Suppressor macrophage treated with lipopolysaccharide for 1 hour (primary cell): ENCODE results near the gene MKS1.

Experiments
- DNase-seq, 3 donors: peaks; one replicate each; pipeline ENCODE4 v3.0.0-alpha.2; 2020 to 2022

Gene MKS1

DNA sequence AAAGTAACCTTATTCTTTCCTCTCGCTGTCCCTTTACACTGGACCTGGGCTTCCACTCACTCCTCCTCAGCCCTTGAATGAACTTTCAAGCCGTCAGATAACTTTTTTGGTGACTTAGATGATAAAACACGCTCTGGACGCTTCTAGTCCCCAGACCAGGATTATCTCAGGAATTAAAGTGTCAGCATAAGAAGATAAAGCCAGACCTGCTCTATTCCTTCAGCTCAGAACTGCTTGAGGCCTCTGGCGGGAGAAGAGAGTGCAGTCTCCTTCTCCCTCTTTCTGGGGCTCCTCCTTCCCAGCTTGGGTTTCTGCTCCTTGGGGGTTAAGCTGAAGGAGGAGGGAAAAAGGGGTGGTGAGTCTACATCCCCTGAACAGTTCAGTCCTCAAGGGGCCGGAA is 25.9 kb upstream of the MKS1 start:
- no peak for DNase-seq

DNA sequence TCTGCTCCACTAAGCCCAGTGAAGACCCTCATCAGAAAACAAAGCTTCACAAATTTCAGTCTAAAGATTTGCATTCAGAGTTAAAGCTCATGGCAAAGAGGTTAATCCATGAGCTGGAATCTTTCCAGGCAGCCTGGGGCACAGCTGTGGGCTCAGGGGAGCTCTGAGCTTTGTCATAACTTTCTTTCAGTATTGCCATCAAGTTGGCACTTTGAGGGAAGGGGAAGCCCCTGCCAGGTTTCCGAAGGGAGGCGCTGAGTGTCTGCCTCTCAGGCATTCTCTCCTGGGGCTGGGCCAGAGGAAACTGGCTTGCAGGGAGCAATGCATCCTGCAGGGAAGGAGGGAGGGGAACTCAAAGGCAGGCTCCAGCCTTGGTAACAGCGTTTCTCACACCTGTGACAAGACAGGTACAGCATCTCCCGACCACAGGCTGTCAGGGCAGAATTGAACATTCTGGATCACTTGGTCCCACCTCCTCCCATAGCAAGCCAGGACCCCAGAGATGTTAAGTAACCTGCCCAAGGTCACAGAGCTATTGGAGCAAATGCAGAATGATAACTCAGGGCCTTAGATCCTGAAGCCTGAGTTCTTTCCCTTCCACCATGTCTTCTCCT is 23.2 kb upstream of the MKS1 start:
- no peak for DNase-seq

DNA sequence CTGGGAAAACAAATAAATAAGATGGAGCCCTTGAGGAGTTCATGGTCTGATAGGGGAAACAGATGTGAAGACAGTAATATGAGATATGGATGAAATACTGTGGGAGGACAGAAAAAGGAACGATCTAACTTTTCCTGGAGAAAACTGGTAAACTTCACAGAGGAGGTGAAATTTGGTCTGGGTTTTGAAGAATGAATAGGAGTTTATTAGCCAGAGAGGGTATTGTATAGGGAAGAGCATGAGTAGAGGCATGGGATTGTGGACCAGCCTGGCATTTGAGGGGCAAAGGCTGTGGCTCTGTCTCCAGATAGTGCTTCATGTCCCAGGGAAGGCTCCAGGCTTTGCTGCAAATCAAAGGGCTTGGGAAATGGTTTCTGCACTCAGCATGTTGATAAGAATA is 20.9 kb upstream of the MKS1 start:
- no peak for DNase-seq

DNA sequence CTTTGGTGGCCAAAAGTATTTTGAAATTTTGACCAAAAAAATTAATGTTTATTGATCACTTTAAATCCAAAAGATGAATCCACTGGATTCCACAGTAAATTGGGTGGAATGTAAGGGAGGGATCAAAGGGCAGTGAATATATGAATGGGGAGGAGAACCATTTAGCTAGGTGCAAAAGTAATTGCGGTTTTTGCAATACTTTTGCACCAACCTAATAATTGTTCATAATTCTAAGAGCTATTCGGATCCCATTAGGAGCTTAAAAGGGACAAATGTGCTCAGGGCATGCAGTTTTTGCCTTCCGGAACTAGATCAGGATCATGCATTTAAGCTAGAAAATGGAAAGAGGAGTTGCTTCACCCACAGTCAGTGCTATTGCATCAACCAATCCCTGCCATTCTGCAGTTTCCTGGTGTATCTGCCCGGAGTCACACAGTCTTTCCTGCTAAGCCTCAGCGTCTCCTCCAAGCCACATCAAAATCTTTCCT is 19.1 kb upstream of the MKS1 start, which contains the start of gene LPO:
Gene LPO, plus strand, starts transcription at position 438 of the 488 bp plus-strand sequence. CDS start 4,396 bp downstream, outside the sequence.
- DNase-seq: no peak

DNA sequence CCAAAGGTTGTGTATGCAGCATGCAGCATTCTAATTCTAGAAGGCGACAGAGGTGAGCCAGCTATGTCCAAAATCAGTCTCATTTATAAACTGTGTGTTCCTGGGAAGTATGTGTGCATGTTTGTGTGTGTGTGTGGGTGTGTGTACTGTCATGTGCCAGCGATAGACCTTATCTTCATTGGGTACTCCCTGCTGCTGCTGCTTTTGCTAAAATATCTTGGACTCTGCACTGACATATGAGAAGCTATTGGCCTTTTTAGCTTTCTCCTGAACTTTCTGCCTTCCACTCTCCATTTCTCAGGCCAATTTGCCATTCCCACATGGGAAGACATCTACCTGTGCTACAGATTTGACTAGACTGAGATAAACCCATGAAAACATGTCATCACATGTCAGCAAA is 17.3 kb upstream of the MKS1 start:
- DNase-seq: no peak

DNA sequence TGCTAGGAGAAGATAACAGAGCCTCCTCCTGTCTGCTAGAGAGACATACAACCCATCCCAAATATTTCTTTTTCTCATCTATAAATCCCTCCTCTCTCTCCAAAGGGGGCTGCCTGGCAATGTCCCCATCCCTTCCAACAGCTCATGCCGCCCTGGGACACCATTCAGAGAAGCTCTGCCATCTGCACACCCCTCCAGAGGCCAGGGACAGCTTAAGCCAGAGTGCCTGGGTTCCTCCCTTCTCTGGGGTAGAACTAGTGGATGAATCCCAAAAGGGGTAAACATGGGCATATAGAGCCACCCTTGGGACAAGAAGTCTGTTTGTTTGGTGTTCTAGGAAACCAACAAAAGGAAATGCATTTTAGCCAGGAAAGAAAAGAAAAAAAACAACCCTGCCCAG is 16.8 kb upstream of the MKS1 start:
- no peak for DNase-seq

DNA sequence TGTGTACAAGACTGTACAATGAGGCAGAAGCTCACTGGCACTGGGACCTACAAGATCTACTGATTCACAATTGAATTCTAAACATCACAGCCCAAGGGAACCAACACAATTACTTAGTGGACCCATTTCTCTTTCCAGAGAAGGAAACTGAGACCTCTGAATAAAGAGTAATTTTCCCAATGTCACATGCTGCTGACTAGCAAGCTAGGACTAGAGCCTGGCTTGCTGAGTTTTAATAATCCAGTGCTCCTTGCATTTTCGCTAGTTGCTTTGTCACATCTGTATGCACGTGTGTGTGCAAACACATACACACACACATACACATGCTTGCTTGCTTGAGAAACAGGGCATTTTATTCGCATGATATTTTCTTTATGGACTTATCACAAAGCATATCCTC is 15.5 kb upstream of the MKS1 start:
- DNase-seq: peak; percentile 35 to 68 (median 52)

DNA sequence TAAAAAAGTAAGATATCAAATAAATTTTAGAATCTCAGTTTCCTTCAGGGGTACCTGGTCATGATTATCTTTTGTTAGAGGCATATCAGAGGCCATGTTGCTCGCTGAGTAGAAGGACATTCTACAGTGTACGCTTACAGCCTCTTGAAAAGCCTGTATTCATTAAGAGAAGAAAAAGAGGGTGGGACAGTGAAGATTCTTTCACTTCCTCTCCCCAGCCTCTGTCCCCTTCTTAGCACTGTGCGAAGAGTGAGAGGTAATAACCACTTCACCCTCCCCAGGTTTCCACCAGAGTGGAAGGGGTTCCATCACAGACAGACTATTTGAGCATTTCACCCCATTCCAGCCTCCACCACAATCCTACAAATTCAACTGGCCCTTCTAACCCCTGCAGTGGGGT is 14.5 kb upstream of the MKS1 start:
- peak; percentile 50 to 61 (median 57) for DNase-seq

DNA sequence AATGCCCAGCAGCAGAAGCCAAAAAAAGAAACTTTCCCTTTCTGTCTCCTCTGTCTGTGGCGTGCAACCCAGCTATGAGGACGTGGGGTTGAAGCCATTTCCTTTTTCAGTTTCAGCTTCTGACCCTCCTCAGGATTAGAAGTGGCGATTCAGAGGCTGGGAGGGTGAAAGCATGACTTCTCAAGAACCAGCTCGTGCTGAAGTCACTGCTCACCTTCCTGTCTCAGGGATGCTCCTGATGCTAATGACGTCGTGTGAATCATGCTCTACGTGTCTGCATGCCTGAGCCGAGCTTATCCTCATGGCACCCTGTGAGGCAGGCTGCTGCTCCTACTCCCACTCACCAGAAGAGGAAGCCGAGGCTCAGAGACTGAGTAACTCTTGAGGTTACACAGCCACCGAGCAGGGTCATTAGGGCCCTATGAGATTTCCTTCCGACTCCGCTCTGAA is 13.7 kb upstream of the MKS1 start:
- DNase-seq: peak; percentile 95 to 99 (median 98)

DNA sequence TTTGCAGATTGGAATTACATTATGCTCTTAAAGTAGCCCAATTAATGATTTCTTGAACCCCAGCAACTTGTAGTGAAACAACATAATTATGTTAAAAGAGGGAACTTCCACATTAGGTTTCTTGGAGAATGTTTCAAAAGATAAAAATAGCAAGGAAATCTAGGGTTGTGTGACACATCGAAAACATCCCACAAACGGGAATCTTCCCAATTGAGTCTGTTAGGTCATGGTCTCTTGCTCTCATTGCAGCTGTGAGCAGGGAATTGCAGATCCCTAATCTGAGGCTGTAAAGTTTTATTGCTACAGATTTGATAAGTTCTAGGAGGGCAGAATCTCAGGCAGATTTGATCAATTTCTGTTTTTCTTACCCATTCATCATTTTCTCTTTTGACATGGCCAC is 12.6 kb upstream of the MKS1 start:
- peak; percentile 77 to 92 (median 92) for DNase-seq

DNA sequence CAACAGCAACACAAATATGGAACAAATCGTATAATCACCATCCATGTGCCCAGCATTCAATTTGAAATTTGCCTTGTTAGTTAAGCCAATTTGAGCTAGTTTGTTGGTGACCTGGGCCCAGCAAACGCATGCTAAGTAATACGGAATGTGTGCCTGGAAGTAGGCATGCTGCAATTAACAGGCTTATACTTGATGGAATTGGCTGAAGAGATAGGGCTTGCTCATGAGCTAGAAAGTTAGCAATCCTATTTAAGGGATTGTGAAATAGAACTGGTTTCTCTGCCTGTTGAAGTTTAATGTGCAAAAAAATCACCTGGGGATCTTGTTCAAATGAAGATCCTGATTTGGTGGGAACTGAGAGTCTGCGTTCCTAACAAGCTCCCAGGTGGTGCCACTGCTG is 10.8 kb upstream of the MKS1 start:
- DNase-seq: no peak

DNA sequence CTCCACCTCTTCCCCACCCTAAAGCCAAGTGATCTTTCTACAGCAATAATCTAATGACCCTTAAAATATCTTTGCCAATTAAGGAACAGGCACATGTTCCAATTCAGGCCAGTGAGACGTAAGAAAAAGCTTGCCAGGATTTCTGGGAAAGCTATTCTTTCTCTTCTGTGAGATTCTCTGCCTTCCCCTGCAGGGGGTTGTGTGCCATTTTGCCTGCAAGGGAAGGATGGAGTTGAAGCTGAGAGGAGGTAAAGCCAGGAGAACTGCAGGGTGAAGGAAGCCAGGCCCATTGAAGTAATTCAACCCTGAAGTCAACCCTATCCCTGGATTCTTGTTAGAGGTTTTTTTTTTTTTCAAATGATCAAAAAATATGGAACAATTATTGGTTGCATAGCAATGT is 10.3 kb upstream of the MKS1 start:
- DNase-seq: no peak

DNA sequence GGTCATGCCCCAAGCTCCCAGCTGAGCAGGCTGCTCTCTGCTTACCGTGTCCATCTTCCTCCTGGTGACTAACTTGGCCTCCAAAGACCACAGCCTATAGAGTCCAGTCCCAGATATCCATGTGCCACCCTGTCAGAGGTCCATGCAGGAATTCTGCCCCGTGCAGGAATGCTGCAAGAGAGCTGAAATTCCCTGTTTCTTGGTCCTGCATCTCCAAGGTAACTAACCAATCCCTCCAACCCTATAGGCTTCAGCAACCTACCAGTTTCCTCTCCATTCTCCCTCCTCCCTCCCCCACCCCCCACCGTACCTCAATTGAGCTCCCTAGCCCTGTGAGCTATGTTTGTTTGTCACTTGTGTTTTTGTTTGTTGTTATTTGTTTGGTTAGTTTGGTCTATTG is 9.6 kb upstream of the MKS1 start:
- DNase-seq: no peak

DNA sequence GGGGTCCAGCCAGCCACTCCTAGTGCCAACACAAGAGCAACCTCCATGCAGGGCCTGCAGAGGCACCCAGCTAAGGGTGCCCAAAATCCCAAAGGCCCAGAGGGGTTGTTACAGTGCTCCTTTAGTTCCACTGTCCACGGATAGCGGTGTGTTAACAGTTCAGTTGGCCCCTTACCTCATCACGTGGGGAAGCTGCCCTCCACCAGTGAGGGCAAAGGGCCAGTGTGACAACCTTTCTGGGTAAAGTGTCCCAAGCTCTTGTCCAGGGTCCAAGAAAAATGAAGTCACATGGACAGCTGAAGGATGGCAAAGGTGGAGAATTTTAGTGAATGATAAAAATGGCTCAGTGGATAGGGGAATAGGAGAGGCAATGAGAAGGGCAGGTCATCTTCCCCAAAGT is 8.7 kb upstream of the MKS1 start:
- no peak for DNase-seq

DNA sequence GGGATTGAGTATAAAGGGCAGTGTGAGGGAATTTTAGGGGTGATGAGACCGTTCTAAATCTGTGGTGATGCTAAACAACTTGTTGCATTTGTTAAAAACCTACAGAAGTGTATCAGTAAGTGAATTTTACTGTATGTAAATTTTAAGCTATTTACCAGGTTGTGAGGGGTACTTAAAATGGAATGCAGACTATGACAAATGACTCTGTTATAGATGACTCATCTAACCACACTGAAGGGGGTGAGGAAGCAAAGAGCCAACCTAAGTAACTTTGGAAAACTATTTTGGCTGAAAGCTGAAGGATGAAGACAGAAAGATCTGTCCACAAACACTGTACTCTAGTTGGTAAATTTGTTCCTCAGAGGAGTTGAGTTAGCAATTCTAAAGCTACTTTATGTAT is 5.3 kb upstream of the MKS1 start:
- DNase-seq: peak; percentile 59 to 82 (median 80)

DNA sequence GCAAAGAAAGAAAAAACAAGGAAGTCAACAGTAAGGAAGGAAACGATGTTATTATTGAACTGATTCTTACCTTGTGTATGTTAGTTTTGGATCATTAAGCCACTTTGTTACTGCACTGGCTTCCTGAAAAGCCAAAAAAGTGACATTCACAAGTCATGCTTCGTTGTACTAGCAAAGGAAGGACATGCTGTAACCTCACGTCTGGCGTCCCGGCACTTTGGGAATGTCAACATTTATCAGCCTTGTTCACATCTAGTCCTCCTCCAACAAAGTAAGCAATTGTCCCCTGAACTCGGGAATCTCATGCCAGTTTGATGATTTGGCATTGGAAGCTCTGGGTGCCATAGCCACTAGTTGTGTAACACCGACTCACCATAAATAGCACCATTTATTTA is 731 bp upstream of the MKS1 start:
- no peak for DNase-seq

DNA sequence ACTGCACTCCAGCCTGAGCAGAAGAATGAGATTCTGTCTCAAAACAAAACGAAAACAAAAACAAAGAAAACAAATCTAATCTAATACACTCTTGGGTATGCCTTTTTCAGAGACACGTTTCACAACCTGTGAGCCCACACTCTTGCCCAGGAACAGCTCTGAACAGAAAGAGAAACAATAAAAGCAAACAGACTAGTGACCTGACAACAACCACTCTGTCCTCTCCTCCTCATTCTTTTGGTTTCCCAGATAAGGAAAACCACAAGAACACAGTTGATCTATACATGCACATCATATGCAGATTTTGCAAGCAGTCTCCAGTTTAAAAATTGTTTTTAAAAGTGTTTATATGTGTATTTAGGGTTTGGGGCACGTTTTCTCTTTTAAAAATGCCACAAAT is 1.3 kb downstream of the MKS1 start:
- DNase-seq: no peak

DNA sequence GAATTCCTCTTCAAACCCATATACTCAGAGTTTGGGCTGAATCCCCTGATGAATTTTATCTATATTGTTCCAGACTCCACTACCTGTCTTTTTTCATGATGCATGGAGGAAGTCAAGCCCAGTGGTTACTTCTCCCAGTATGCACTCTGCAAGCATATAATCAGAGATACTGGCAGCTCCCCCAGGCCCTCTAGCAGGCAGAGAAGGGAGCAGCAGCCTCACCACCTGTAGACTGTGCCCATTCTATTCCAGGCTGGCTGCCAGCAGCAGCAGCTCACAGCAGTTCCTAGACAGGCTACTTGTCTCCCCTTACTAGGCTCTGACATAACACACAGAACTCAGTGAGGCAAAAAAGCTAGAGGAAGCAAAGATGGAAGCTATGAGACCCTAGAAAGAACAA is 3.4 kb downstream of the MKS1 start:
- DNase-seq: no peak

DNA sequence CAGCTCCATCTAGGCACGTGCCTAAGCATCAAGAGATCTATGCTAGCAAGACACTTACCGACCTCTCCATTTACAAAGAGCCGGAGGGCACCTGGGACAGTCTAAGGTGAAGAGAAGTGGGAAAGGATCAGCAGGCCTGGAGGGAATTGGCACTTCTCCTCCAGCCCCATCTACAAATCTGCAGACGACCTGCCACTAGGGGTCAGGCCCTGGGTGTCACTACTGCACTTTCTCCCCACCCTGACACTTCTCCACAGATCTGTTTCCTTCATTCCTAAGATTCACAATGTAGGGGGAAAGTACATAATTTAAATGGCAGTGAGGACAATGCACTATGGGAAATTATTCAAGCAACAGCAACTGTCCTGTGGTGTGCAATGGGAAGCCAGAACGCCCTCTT is 8.1 kb downstream of the MKS1 start:
- DNase-seq: peak; percentile 26 to 42 (median 36)

DNA sequence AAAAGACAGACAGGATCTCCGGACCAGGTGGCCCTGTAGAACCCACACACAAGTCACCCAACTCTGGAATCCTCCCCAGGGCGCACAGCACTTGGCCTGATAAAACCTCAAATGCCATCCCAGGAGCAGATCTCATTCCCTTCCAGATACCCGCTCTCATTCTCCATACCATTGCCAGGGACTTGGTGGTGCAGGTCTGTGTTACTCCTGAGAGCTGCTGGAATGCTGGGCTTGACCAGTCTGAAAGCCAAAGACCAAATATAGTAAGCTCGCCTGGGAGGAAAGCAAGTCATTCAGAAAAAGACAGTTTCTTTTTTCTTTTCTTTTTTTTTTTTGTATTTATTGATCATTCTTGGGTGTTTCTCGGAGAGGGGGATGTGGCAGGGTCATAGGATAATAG is 10.7 kb downstream of the MKS1 start:
- DNase-seq: no peak

DNA sequence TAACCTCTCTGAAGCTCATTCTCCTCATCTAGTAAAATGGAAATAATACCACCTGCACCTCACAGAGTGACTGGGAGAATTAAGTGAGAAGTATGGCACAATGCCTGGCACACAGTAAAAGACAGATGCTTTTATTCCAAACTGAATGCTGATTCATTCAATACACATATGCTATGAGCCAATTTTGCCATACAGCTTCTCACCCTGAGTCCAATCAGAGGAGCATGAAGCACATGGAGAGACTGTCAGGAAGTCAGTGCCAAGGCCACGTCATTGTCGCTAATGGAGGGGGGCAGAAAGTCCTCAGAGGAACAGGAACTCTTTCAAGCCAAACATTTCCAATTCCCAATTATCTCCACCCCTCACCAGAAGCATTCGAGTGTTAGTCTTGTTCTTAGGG is 11.6 kb downstream of the MKS1 start:
- DNase-seq: no peak

DNA sequence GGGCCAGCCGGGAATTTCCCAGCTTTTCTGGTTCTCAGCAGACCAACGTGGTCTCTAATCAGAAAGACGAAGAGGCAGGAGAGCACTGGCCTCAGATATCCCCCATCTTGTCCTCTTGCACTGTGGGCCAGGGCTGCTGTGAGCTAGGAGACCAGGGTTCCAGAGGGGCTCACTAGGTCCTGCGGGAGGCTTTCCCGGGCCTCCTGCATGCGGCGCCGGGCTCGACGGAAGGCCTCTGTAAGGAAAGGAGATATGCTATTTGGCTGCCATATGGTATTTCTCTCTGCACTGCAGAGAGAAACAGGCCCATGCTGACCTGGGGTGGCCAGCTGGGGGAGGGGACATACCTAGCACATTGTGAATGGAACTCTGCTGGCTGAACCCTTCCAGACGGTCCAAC is 13.1 kb downstream of the MKS1 start:
- no peak for DNase-seq

DNA sequence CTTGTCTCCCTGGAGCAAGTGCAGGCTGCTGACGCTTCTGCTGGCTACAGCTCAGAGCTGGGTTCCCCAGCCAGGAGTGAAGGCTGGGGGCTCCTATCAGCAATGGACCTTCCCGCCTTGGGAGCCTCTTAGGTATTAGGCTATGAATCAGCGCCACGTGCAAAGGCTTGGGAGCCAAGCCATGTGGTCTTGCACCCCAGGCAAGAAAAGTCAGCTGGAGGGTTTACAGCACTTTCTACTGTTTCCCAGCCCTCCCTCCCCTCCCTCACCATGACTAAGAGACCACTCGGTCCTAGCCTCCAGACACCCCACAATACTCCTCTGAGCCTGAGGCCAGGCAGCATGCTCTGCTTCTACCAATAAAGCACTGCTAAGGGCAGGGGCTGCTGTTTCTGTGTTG is 14.3 kb downstream of the MKS1 start:
- no peak for DNase-seq

DNA sequence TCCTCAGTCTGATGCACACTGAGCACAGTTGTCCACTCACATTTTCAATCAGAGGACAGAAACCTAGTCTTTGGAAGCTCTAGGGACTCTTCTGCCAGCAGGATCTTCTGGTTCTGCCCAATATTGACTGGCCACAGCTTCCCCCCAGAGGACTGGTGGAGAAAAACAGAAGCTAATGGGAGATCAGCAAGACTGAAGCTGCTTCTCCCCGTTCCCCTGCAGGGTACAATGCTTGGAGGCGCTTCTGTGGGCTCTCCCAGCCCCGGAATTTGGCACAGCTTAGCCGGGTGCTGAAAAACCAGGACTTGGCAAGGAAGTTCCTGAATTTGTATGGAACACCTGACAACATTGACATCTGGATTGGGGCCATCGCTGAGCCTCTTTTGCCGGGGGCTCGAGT is 16.2 kb downstream of the MKS1 start:
- DNase-seq: no peak

DNA sequence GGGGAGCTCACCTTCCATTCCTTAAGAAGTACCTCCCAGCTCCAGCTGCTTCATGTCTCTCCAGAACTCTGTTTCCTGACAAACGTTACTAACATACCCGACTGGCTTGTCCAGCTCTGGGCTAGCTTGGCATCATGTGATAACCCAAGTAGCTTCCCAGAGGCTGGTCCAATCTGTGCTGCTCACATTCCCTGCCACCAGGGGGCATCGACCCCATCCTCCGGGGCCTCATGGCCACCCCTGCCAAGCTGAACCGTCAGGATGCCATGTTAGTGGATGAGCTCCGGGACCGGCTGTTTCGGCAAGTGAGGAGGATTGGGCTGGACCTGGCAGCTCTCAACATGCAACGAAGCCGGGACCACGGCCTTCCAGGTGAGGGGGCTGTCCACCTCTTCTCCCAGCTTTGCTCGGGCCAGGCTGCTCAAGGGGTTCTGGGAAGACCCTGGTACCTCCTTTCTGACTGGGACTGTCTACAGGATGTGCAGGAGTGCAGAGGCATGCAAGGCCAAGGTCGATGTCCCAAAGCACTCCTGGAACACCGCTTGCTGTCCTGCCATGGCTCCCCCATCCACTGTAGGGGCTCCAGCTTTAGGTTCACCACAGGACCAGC is 18.9 kb downstream of the MKS1 start:
- DNase-seq: peak; percentile 76 to 87 (median 83)
